H9 (cell line): Measurements from ENCODE around the gene MEGF8. TPM values are rescaled to one million over a fixed set of nuclear protein-coding genes. Genes with fewer than 3 reads are reported as not detected.

Source experiments
- DNase-seq: peaks from one replicate; pipeline ENCODE4 v3.0.0-alpha.2; 2017
- H2AFZ ChIP-seq: one replicate; pipeline ENCODE4 v1.6.1; 2013; ENCODE audit warnings: mild to moderate bottlenecking, low read length, control low read depth, moderate library complexity
- H2AK5ac ChIP-seq: 2 replicates; pipeline ENCODE4 v1.6.1; 2013; ENCODE audit warnings: low read length, control low read depth, mixed read lengths; ENCODE audit not compliant: insufficient read length
- H2BK120ac ChIP-seq: one replicate; pipeline ENCODE4 v1.6.1; 2013; ENCODE audit warnings: low read depth, mild to moderate bottlenecking, low read length, control low read depth, inconsistent platforms; ENCODE audit not compliant: poor library complexity, severe bottlenecking
- H2BK12ac ChIP-seq: 2 replicates; pipeline ENCODE4 v1.6.1; 2013; ENCODE audit warnings: low read length, control low read depth, mixed read lengths, low read depth; ENCODE audit not compliant: insufficient read length
- H2BK15ac ChIP-seq: 2 replicates; pipeline ENCODE4 v1.6.1; 2013; ENCODE audit warnings: low read depth, low read length, control low read depth
- H2BK20ac ChIP-seq: one replicate; pipeline ENCODE4 v1.6.1; 2013; ENCODE audit warnings: low read depth, mild to moderate bottlenecking, low read length, control low read depth, inconsistent platforms; ENCODE audit not compliant: poor library complexity, severe bottlenecking
- H2BK5ac ChIP-seq: 2 replicates; pipeline ENCODE4 v1.6.1; 2013; ENCODE audit warnings: low read length, control low read depth, mixed read lengths; ENCODE audit not compliant: insufficient read length
- H3K14ac ChIP-seq: 2 replicates; pipeline ENCODE4 v1.6.1; 2013; ENCODE audit warnings: low read length, control low read depth; ENCODE audit not compliant: insufficient read depth
- H3K18ac ChIP-seq: 2 replicates; pipeline ENCODE4 v1.6.1; 2013; ENCODE audit warnings: low read depth, mild to moderate bottlenecking, mixed read lengths, low read length, control low read depth; ENCODE audit not compliant: insufficient read length
- H3K23ac ChIP-seq: 2 replicates; pipeline ENCODE4 v1.6.1; 2013; ENCODE audit warnings: low read length, control low read depth, mixed read lengths, low read depth; ENCODE audit not compliant: insufficient read length
- H3K23me2 ChIP-seq: 2 replicates; pipeline ENCODE4 v1.6.1; 2013; ENCODE audit warnings: low read depth, mild to moderate bottlenecking, mixed read lengths, low read length, control low read depth; ENCODE audit not compliant: insufficient read length, poor library complexity, severe bottlenecking
- H3K27ac ChIP-seq: 2 replicates; pipeline ENCODE4 v1.5.1; 2013; ENCODE audit warnings: low read length, control low read depth, mixed read lengths, low read depth; ENCODE audit not compliant: insufficient read length
- H3K27me3 ChIP-seq: 2 replicates; pipeline ENCODE4 v1.6.1; 2013; ENCODE audit warnings: low read length, control low read depth, inconsistent platforms; ENCODE audit not compliant: insufficient read depth
- H3K4ac ChIP-seq: 2 replicates; pipeline ENCODE4 v1.6.1; 2013; ENCODE audit warnings: low read depth, mild to moderate bottlenecking, control low read depth, inconsistent platforms, low read length, moderate library complexity
- H3K4me1 ChIP-seq: 2 replicates; pipeline ENCODE4 v1.6.1; 2013; ENCODE audit warnings: low read length, control low read depth, inconsistent platforms; ENCODE audit not compliant: insufficient read depth
- H3K4me2 ChIP-seq: 2 replicates; pipeline ENCODE4 v1.6.1; 2013; ENCODE audit warnings: low read length, control low read depth, mixed read lengths; ENCODE audit not compliant: insufficient read length, insufficient read depth
- H3K56ac ChIP-seq: 2 replicates; pipeline ENCODE4 v1.6.1; 2013; ENCODE audit warnings: low read depth, mild to moderate bottlenecking, mixed read lengths, low read length, control low read depth; ENCODE audit not compliant: insufficient read length
- H3K79me1 ChIP-seq: 2 replicates; pipeline ENCODE4 v1.6.1; 2013; ENCODE audit warnings: low read depth, mild to moderate bottlenecking, moderate library complexity, low read length, control low read depth, inconsistent platforms; ENCODE audit not compliant: insufficient read depth, poor library complexity, severe bottlenecking
- H3K79me2 ChIP-seq: 2 replicates; pipeline ENCODE4 v1.6.1; 2013; ENCODE audit warnings: low read length, control low read depth, inconsistent platforms; ENCODE audit not compliant: insufficient read depth
- H3K9ac ChIP-seq: 2 replicates; pipeline ENCODE4 v1.6.1; 2013; ENCODE audit warnings: low read length, control low read depth, mixed read lengths; ENCODE audit not compliant: insufficient read length; ENCODE audit errors: extremely low read depth
- H3K9me3 ChIP-seq: one replicate; pipeline ENCODE4 v1.6.1; 2013; ENCODE audit warnings: low read depth, low read length, inconsistent platforms; ENCODE audit not compliant: control insufficient read depth
- H3T11ph ChIP-seq: one replicate; pipeline ENCODE4 v1.6.1; 2013; ENCODE audit warnings: mild to moderate bottlenecking, low read length, control low read depth, inconsistent platforms
- H4K20me1 ChIP-seq: one replicate; pipeline ENCODE4 v1.6.1; 2013; ENCODE audit not compliant: control insufficient read depth, insufficient read length, insufficient read depth
- H4K5ac ChIP-seq: 2 replicates; pipeline ENCODE4 v1.6.1; 2013; ENCODE audit warnings: low read depth, mild to moderate bottlenecking, mixed read lengths, low read length, control low read depth; ENCODE audit not compliant: insufficient read length
- H4K8ac ChIP-seq: replicated peaks from 2 replicates; pipeline ENCODE4 v1.6.1; 2013; ENCODE audit warnings: low read length, control low read depth, mixed read lengths, low read depth; ENCODE audit not compliant: insufficient read length
- H4K91ac ChIP-seq: 2 replicates; pipeline ENCODE4 v1.6.1; 2013; ENCODE audit warnings: low read depth, mild to moderate bottlenecking, moderate library complexity, mixed read lengths, low read length, control low read depth; ENCODE audit not compliant: insufficient read length
- H3K27ac Mint-ChIP-seq, 3 experiments: 2 replicates in 2 of 3; 3 replicates in 1 of 3; pipeline ENCODE4 v1.8.0; 2020 to 2021; ENCODE audit warnings: mixed read lengths in 3 of 3, mild to moderate bottlenecking in 1 of 3, moderate library complexity in 1 of 3
- H3K27me3 Mint-ChIP-seq: 2 replicates; pipeline ENCODE4 v1.8.0; 2021; ENCODE audit warnings: low read depth, mild to moderate bottlenecking, moderate library complexity, mixed read lengths
- H3K36me3 Mint-ChIP-seq, 3 experiments: 2 replicates in 2 of 3; 3 replicates in 1 of 3; pipeline ENCODE4 v1.8.0; 2020 to 2021; ENCODE audit warnings: low read depth in 3 of 3, mixed read lengths in 3 of 3; ENCODE audit not compliant: insufficient read depth in 1 of 3
- H3K4me1 Mint-ChIP-seq, 2 experiments: 2 replicates each; pipeline ENCODE4 v1.8.0; 2020; ENCODE audit warnings: mixed read lengths in 2 of 2
- H3K4me3 Mint-ChIP-seq, 2 experiments: 2 replicates in 1 of 2; 3 replicates in 1 of 2; pipeline ENCODE4 v1.8.0; 2020 to 2021; ENCODE audit warnings: mild to moderate bottlenecking in 2 of 2, mixed read lengths in 2 of 2, moderate library complexity in 1 of 2
- H3K9me3 Mint-ChIP-seq, 2 experiments: 2 replicates in 1 of 2; 3 replicates in 1 of 2; pipeline ENCODE4 v1.8.0; 2020; ENCODE audit warnings: mild to moderate bottlenecking in 2 of 2, mixed read lengths in 2 of 2, moderate library complexity in 1 of 2
- WGBS: extraction: QIAGEN DNeasy Blood & Tissue Kit; methylation state at CpG from one replicate; pipeline ENCODE4 v1.1.7; 2013; ENCODE audit warnings: missing lambda C conversion rate, low lambda C conversion rate, mixed read lengths; ENCODE audit not compliant: insufficient read length; ENCODE audit errors: extremely low coverage; 5-methylcytosine and 5-hydroxymethylcytosine counted together
- total RNA-seq: library from RNA; stranded (reverse); gene quantifications from 2 replicates; pipeline ENCODE4 v1.2.1, GENCODE V29; 2021
- TF ChIP-seq, protein P1 (sequence below): fragments of 200-600 bp; sonication (generic); conservative IDR thresholded peaks from 3 replicates; pipeline ENCODE4 v1.8.0; 2021; ENCODE audit warnings: antibody characterized with exemption, mild to moderate bottlenecking

Gene MEGF8
- total RNA-seq, 1 experiment from 2014 or later, result 28.4 TPM

DNA sequence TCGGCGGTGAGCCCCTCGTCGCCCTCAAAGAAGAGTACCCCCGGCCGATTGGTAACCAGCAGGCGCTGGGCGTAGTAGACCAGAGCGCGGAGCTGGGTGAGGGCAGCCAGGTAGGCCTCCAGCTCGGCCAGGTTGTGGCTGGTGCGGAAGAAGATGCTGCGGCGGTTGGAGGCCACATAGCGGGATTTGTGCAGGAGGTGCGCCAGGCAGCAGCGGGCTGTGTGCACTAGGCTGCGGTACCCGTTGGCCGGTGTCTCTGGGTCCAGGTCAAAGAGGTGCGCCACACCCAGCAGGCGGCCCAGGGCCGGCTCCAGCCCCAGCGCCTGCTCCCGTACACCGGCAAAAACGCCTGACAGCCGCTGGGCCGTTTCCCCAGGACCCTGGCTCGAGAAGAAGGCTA lies 84.9 kb downstream of the MEGF8 start:
- H3K9me3 ChIP-seq, result no peaks in the 10 kb centered on the region
- no peak overlapping the region for H4K91ac ChIP-seq
- no peak overlapping the region for H2BK5ac ChIP-seq
- no peak overlapping the region for H3K14ac ChIP-seq
- TF ChIP-seq, protein P1, sequence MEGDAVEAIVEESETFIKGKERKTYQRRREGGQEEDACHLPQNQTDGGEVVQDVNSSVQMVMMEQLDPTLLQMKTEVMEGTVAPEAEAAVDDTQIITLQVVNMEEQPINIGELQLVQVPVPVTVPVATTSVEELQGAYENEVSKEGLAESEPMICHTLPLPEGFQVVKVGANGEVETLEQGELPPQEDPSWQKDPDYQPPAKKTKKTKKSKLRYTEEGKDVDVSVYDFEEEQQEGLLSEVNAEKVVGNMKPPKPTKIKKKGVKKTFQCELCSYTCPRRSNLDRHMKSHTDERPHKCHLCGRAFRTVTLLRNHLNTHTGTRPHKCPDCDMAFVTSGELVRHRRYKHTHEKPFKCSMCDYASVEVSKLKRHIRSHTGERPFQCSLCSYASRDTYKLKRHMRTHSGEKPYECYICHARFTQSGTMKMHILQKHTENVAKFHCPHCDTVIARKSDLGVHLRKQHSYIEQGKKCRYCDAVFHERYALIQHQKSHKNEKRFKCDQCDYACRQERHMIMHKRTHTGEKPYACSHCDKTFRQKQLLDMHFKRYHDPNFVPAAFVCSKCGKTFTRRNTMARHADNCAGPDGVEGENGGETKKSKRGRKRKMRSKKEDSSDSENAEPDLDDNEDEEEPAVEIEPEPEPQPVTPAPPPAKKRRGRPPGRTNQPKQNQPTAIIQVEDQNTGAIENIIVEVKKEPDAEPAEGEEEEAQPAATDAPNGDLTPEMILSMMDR, result no peak
- H3K9me3 Mint-ChIP-seq, result no peaks in the 10 kb centered on the region
- no peak overlapping the region for H2BK15ac ChIP-seq
- H3K4me1 Mint-ChIP-seq, result peaks cover 11 to 16% of the 10 kb centered on the region in 2 experiments; a peak in 3 of 4 replicates
- no peak overlapping the region for H3K56ac ChIP-seq
- H2BK12ac ChIP-seq, result no peak overlapping the region
- H2AK5ac ChIP-seq, result no peak overlapping the region
- no peaks in the 10 kb centered on the region for H4K20me1 ChIP-seq
- no peak overlapping the region for H4K5ac ChIP-seq
- no peak overlapping the region for H3K4ac ChIP-seq
- no peak overlapping the region for H2AFZ ChIP-seq
- DNase-seq, result no peak
- WGBS, result no CpG with 5 or more reads among the region's 30 CpGs
- no peak overlapping the region for H3T11ph ChIP-seq
- H3K27ac Mint-ChIP-seq, result no peak overlapping the region
- H3K23ac ChIP-seq, result no peak overlapping the region
- H3K36me3 Mint-ChIP-seq, result peaks cover 11 to 34% (median 20%) of the 10 kb centered on the region in 3 experiments; a peak in 6 of 7 replicates
- H2BK120ac ChIP-seq, result no peak overlapping the region
- no peak overlapping the region for H4K8ac ChIP-seq
- no peak overlapping the region for H3K4me2 ChIP-seq
- no peak overlapping the region for H3K27ac ChIP-seq
- no peaks in the 10 kb centered on the region for H3K79me2 ChIP-seq
- H3K23me2 ChIP-seq, result no peaks in the 10 kb centered on the region
- no peaks in the 10 kb centered on the region; the same call in 1 of the 2 replicates for H3K27me3 ChIP-seq
- H3K27me3 Mint-ChIP-seq, result peaks cover 89% of the 10 kb centered on the region
- no peaks in the 10 kb centered on the region for H3K4me1 ChIP-seq
- H3K79me1 ChIP-seq, result no peaks in the 10 kb centered on the region
- no peak overlapping the region for H3K4me3 Mint-ChIP-seq
- H3K18ac ChIP-seq, result no peak overlapping the region
- H3K9ac ChIP-seq, result no peak overlapping the region
- no peak overlapping the region for H2BK20ac ChIP-seq
